ENCODE results near the gene MOSMO. TPM values are rescaled to one million over a fixed set of nuclear protein-coding genes. Genes with fewer than 3 reads are reported as not detected.
"Not testable (repeated sequence)": the region's sequence is repeated elsewhere in the genome, so short reads cannot be mapped to it uniquely, and the experiment has no call there.

Gene MOSMO
- total RNA-seq, 1 donor from 2014 or later, result 33.9 TPM

DNA sequence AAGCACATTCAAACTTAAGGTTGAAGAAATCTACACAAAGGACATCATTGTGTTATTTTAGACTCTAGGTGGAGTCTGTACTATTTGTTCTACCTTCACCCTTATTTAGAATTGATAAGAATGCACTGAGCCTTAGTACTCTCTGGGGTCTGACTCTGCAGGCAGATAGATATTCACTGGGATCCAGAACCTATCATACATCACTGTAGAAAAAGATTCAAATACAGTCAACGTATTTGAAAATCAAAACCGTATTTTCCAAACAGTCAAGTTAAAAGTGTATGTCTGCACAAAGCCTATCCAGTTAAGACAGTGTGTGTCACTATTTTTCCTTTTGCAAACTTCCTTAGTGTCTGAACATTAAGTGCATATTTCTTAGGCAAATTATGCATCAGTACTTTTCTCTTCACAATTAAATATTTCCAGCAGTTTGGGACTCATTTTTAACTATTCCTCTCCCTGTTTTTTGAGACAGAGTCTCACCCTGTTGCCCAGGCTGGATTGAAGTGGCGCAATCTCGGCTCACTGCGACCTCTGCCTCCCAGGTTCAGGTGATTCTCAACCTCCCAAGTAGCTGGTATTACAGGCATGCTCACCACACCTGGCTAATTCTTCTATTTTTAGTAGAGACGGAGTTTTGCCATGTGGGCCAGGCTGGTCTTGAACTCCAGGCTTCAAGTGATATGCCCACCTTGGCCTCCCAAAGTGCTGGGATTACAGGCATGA is 22.3 kb downstream of the MOSMO start:
- H3K4me1 ChIP-seq, result peaks cover 25% of the 10 kb centered on the region
- H3K27ac ChIP-seq, result no peak overlapping the region
- DNase-seq (ENCODE audit: extremely low spot score in 2 of 2), result no peak
- H3K4me3 ChIP-seq, result no peak overlapping the region
- H3K9me3 ChIP-seq, result no peaks in the 10 kb centered on the region
- no peaks in the 10 kb centered on the region for H3K36me3 ChIP-seq
- TF ChIP-seq, protein P1, sequence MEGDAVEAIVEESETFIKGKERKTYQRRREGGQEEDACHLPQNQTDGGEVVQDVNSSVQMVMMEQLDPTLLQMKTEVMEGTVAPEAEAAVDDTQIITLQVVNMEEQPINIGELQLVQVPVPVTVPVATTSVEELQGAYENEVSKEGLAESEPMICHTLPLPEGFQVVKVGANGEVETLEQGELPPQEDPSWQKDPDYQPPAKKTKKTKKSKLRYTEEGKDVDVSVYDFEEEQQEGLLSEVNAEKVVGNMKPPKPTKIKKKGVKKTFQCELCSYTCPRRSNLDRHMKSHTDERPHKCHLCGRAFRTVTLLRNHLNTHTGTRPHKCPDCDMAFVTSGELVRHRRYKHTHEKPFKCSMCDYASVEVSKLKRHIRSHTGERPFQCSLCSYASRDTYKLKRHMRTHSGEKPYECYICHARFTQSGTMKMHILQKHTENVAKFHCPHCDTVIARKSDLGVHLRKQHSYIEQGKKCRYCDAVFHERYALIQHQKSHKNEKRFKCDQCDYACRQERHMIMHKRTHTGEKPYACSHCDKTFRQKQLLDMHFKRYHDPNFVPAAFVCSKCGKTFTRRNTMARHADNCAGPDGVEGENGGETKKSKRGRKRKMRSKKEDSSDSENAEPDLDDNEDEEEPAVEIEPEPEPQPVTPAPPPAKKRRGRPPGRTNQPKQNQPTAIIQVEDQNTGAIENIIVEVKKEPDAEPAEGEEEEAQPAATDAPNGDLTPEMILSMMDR (IDR thresholded peaks at IDR 0.05), result no peak
- TF ChIP-seq POLR2A (IDR thresholded peaks at IDR 0.05) (no peak), POLR2AphosphoS5 (IDR thresholded peaks at IDR 0.05; ENCODE audit: insufficient read depth in 1 of 2, low read depth in 1 of 2) (no peak)
- no peaks in the 10 kb centered on the region for H3K27me3 ChIP-seq
- intact Hi-C loops (cut with DNase I), result no loop called here

DNA sequence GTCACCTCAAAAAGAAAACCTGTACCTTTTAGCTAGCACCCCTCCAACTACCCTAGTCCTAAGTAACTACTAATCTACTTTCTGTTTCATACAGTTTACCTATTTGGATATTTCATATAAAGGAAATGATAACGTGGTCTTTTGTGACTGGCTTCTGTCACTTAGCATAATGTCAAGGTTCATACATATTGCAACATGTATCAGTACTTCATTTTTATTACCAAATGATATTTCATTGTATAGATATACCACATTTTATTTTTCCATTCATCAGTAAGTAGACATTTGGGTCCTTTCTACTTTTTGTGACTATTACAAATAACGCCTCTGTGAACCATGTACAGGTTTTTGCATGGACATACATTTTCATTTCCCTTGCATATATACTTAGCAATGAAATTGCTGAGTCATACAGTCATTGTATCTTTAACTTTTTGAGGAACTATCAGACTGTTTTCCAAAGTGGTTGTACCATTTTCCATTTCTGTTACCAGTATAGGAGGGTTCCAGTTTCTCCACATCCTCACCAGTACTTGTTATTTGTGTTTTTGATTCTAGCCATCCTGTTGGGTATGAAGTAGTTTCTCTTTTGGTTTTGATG is 23.7 kb downstream of the MOSMO start:
- H3K36me3 ChIP-seq, result no peaks in the 10 kb centered on the region
- H3K4me3 ChIP-seq, result no peak overlapping the region
- TF ChIP-seq POLR2A (IDR thresholded peaks at IDR 0.05) (no peak), POLR2AphosphoS5 (IDR thresholded peaks at IDR 0.05; ENCODE audit: insufficient read depth in 1 of 2, low read depth in 1 of 2) (no peak)
- TF ChIP-seq, protein P1 (IDR thresholded peaks at IDR 0.05), result no peak
- H3K9me3 ChIP-seq, result no peaks in the 10 kb centered on the region
- DNase-seq (ENCODE audit: extremely low spot score in 2 of 2), result no peak
- H3K27ac ChIP-seq, result no peak overlapping the region
- peaks cover 14% of the 10 kb centered on the region for H3K4me1 ChIP-seq
- intact Hi-C loops (cut with DNase I), result no loop called here
- no peaks in the 10 kb centered on the region for H3K27me3 ChIP-seq

DNA sequence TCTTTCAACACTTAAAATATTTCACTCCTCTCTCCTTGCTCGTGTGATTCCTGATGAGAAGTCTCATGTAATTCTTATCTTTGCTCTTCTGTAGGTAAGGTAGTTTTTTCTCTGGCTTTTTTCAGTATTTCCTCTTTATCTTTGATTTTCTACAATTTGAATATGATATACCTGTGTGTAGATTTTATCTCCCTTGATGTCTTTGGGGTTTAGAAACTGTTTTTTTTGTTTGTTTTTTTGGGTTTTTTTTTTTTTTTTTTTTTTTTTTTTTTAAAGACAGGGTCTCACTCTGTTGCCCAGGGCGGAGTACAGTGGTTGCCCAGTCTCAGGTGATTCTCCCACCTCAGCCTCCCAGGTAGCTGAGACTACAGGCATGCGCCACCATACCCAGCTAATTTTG is 26.6 kb downstream of the MOSMO start:
- TF ChIP-seq POLR2A (IDR thresholded peaks at IDR 0.05) (no peak), POLR2AphosphoS5 (IDR thresholded peaks at IDR 0.05; ENCODE audit: insufficient read depth in 1 of 2, low read depth in 1 of 2) (no peak)
- TF ChIP-seq, protein P1 (IDR thresholded peaks at IDR 0.05), result no peak
- Histone ChIP-seq H3K27ac (no peak overlapping the region), H3K27me3 (no peaks in the 10 kb centered on the region), H3K4me3 (no peak overlapping the region), H3K36me3 (peaks cover 0 to 7% of the 10 kb centered on the region in 2 donors), H3K4me1 (no peaks in the 10 kb centered on the region), H3K9me3 (no peaks in the 10 kb centered on the region)
- no peak for DNase-seq (ENCODE audit: extremely low spot score in 2 of 2)
- intact Hi-C loops (cut with DNase I), result no loop called here

GRCh38 chr16:22035153-22035552 is 27.2 kb downstream of the MOSMO start:
- intact Hi-C loops (cut with DNase I), result no loop called here
- Histone ChIP-seq H3K27me3 (no peaks in the 10 kb centered on the region), H3K4me3 (no peak overlapping the region), H3K36me3 (peaks cover 0 to 7% of the 10 kb centered on the region in 2 donors), H3K27ac (no peak overlapping the region), H3K4me1 (no peaks in the 10 kb centered on the region), H3K9me3 (no peaks in the 10 kb centered on the region)
- no peak for TF ChIP-seq POLR2A (IDR thresholded peaks at IDR 0.05)
- TF ChIP-seq, protein P1 (IDR thresholded peaks at IDR 0.05), result no peak
- no peak for DNase-seq (ENCODE audit: extremely low spot score in 2 of 2)

- H3K4me3 ChIP-seq; H3K36me3 ChIP-seq; intact Hi-C loops (cut with DNase I); H3K27me3 ChIP-seq; H3K27ac ChIP-seq; H3K4me1 ChIP-seq; DNase-seq (ENCODE audit: extremely low spot score in 2 of 2); H3K9me3 ChIP-seq: not testable (repeated sequence)
These were observed 36.0 kb downstream of the MOSMO start for GRCh38 chr16:22043882-22044281.

- H3K36me3 ChIP-seq; intact Hi-C loops (cut with DNase I); H3K4me3 ChIP-seq; DNase-seq (ENCODE audit: extremely low spot score in 2 of 2); H3K4me1 ChIP-seq; H3K27ac ChIP-seq; H3K27me3 ChIP-seq; H3K9me3 ChIP-seq: not testable (repeated sequence)
These were observed 38.0 kb downstream of the MOSMO start for GRCh38 chr16:22045888-22046287.

Data from vagina (tissue), 2 donors.